Fibroblast of upper back skin (primary cell): ENCODE data around the gene TMEM196.
"Not testable (repeated sequence)": the region's sequence is repeated elsewhere in the genome, so short reads cannot be mapped to it uniquely, and the experiment has no call there.

Source experiments
- DNase-seq: peaks from one replicate; pipeline ENCODE4 v3.0.0-alpha.2; 2013

The TMEM196 gene

DNA sequence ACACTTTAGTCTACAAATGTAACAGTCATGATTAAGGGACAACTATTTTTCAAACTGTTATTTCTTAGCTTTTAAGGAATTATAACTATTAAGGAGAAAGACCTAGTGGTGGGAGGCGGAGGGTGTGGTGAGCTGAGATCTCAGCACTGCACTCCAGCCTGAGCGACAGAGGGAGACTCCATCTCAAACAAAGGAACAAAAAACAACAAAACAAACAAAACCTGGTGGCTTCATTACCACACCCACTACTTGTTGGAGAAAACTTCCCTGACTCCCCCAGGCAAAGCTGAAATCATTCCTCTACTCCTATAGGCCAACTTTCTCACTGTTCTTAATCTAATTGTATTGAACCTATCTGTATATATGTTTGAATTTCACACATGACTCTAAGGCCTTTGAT lies 67.8 kb downstream of the TMEM196 start:
- no peak for DNase-seq

DNA sequence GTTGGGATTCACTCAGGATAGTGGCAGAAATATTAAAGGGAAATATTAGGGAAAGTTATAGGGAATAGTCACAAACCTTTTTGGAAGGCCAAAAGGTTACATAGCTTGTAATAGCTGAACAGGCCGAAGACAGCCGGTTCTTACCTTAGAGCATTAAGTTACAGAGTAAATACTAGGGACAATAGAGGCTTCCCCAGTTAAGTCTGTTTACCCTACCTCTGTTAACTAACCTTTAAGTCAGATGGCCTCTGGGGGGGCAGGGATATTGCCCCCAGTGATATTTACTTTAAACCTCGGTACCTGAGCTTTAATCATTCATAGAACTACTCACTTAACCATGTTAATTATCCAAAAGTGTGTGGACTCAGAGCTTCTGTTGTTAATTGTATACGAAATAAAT lies 71.9 kb downstream of the TMEM196 start:
- DNase-seq, result no peak

DNA sequence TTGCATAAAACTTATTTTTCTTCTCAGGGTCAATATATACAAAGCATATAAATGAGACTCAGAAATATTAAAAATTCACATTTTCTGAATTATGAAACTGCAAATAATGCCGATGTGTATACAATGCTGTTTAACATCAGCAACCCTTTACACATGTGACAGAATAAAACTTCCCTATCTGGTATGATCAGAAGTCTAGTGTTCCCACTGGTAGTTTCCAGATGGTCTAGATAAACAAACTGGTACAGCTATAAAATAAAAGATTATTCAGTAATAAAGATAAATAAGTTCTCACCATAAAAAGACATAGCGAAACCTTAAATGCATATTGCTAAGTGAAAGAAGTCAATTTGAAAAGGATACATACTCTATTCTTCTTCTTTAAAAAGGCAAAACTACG lies 72.5 kb downstream of the TMEM196 start:
- DNase-seq, result no peak

- no peak for DNase-seq
Measured at GRCh38 chr7:19698331-19698730, 75.1 kb downstream of the TMEM196 start.

- no peak for DNase-seq
Measured at GRCh38 chr7:19696926-19697325, 76.5 kb downstream of the TMEM196 start.

- no peak for DNase-seq
Measured at GRCh38 chr7:19692111-19692828, 81.1 kb downstream of the TMEM196 start.

DNA sequence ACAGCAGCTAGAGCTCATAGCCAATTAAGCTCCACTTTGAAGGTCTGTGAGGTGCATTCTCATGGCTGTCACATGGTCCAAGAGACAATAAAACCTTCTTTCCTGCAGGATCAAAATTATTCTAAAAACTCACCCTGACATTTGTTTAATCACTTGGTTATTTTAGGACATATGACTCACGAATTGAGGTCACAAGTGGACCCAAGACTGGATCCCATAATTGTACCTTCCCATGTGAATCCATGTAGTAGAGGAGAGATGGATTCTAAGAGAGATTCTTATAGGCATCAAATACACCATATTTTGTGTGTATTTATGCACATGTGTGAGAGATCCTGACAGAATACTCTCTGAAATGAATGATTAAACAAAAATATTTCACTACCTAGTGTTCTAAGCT lies 82.7 kb downstream of the TMEM196 start:
- no peak for DNase-seq

DNA sequence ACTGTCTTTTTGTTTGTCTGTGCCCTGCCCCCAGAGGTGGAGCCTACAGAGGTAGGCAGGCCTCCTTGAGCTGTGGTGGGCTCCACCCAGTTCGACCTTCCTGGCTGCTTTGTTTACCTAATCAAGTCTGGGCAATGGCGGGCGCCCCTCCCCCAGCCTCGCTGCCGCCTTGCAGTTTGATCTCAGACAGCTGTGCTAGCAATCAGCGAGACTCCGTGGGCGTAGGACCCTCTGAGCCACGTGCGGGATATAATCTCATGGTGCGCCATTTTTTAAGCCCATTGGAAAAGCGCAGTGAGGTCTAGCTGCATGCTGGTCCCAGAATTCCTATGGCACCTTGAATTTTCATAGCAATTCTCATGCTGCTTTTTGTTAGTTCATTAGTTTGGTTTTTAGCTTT lies 84.3 kb downstream of the TMEM196 start:
- not testable (repeated sequence) for DNase-seq

GRCh38 chr7:19681596-19681995 lies 91.8 kb downstream of the TMEM196 start:
- no peak for DNase-seq

DNA sequence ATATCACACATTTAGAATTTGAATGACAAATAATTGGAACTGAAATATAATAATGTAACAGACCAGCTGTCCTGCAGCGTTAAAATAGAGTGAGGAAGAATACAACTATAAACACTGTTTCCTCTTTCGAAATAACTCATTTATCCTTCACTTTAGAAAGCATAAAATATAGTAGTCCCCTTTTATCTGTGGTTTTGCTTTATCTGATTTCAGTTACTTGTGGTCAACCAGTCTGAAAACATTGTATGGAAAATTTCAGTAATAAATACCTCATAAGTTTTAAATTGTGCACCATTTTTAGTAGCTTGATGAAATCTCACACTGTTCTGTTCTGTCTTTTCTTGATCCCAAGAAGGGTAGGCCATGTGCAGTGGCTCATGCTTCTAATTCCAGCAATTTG lies 96.2 kb downstream of the TMEM196 start:
- peak; percentile 73 for DNase-seq

GRCh38 chr7:19675816-19676215 lies 97.6 kb downstream of the TMEM196 start:
- DNase-seq, result no peak

DNA sequence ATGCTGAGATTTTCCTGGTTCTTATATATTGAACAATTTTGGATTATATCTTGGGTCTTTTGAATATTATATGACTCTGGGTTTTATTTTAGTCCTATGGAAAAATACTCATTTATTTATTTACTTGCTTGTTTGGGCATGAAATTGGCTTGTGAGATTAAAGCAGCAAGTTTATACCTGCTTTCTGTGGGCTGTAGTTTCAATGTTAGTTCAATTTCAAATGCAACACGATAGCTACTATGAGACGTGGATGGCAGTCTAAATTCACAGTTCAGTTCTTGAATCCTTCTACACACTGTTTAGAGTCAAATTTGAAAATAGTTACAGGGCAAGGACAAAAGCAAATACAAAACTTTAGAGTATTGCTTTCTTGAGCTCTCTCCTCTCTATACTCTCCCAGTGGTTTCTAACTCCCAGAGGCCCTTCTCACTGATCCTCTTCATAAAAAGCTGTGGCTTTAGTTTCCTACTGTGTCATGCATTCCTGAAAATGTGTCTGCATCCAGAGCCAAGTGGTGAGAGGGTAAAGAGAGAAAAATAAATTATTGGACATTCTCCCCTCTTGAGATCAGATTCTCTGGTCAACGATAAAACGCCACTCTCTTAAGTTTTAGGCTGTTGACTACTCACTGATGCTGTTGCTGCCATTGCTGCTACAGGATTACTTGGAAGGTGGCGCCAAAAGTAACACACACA lies 99.0 kb downstream of the TMEM196 start:
- peak; percentile 78 for DNase-seq

GRCh38 chr7:19670806-19671205 lies 102.6 kb downstream of the TMEM196 start:
- peak; percentile 44 for DNase-seq
